ENCODE results near the gene HPS6.

DNA sequence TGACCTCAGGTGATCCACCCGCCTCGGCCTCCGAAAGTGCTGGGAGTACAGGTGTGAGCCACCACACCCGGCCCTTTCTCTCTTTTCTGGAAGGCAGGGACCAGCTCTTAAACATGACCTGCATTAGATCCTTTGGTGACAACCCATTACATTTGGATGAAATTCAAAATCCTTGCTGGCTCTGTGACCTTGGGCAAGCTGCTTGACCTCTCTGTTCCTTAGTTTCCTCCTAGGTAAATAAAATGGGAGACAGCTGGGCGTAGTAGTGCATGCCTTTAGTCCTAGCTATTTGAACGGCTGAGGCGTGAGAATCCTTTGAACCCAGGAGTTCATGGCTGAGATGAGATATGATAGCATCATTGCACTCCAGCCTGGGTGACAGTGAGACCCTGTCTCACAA lies 31.3 kb downstream of the HPS6 start:
- TF ChIP-seq RNF2 (IDR thresholded peaks at IDR 0.05; ENCODE audit: borderline replicate concordance, low read depth) (no peak), CTCF (IDR thresholded peaks at IDR 0.05) (no peak), TFCP2L1 (CRISPR knock-in tag; IDR thresholded peaks at IDR 0.05) (no peak), CHD4 (IDR thresholded peaks at IDR 0.05; ENCODE audit: borderline replicate concordance) (no peak), POLR2A (IDR thresholded peaks at IDR 0.05; ENCODE audit: low read length) (no peak)
- TF ChIP-seq, protein P1, sequence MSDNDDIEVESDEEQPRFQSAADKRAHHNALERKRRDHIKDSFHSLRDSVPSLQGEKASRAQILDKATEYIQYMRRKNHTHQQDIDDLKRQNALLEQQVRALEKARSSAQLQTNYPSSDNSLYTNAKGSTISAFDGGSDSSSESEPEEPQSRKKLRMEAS (IDR thresholded peaks at IDR 0.05), result no peak
